Measurements from ENCODE around the gene ABHD2. TPM values are rescaled to one million over a fixed set of nuclear protein-coding genes. Genes with fewer than 3 reads are reported as not detected.

Gene ABHD2
- total RNA-seq, 1 experiment from 2014 or later = 148 TPM

DNA sequence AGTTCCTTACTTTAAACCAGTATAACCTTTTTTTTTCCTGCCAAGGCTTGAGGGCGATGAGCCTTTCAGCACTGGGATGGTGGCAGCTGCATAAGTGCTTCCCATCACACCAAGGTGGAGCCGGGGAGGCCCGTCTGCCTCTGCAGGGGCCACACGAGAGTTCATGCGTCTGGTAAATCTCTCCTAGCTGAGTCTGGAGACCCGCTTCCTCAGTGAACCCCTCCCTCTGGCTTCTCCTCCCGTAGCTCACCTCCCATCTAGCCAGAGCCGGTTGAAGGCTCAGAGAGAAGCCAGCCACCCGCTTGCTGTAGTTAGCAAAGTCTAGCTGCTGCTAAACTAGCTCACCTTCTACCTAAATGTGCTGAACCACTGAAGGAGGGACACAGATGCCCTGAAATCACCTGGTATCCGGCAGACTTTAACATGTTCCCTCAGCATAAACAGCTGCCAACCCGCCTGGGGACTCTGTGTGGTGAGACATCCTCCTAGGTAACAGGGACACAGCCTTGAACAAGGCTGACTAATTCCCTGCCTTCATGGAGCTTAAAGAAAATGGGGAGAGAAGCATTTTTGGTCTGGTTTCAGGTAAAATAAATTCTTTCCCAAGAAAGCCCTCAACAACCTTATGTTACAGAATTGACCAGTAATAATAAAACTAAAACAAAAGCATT is 90.2 kb downstream of the ABHD2 start:
- ChIA-PET CTCF (interaction anchor here (0.6 to 1.3 kb wide), 4 partner anchors 17 to 285 kb away, joined by 4 to 6 read pairs (median 5); no protein-coding TSS in a partner anchor), POLR2A (ENCODE audit: unreplicated experiment) (no interaction called here)
- BruUV-seq (replicated peaks) = no TSS peak
- Histone ChIP-seq H3K4me2 (no peak overlapping the region), H3F3A (ENCODE audit: insufficient read depth, low read depth) (peaks cover 5% of the 10 kb centered on the region; the same call in 1 of the 2 replicates), H3K4me3 (no peak overlapping the region), H3K9me2 (ENCODE audit: insufficient read depth) (no peaks in the 10 kb centered on the region), H2AFZ (no peak overlapping the region), H3K27ac (no peak overlapping the region), H3K4me1 (replicated peaks; ENCODE audit: insufficient read depth) (no peaks in the 10 kb centered on the region), H3K9me3 (ENCODE audit: insufficient read depth, low read depth) (no peaks in the 10 kb centered on the region), H3K36me3 (ENCODE audit: low read depth) (no peaks in the 10 kb centered on the region), H3K27me3 (ENCODE audit: insufficient read depth, low read depth) (no peaks in the 10 kb centered on the region), H4K20me1 (ENCODE audit: insufficient read depth) (no peaks in the 10 kb centered on the region), H3K79me2 (ENCODE audit: low read depth) (no peaks in the 10 kb centered on the region)
- no peak for TF ChIP-seq EZH2 (IDR thresholded peaks at IDR 0.05; ENCODE audit: low read depth)
- no peak for TF ChIP-seq CTCF (conservative IDR thresholded peaks at IDR 0.05)
- DNase-seq = no peak
- intact Hi-C loops (cut with micrococcal nuclease; ENCODE audit: unreplicated experiment) = no loop called here

- H3K9me3 ChIP-seq (ENCODE audit: insufficient read depth, low read depth) = no peaks in the 10 kb centered on the region
- ChIA-PET POLR2A (ENCODE audit: unreplicated experiment) (no interaction called here), CTCF (no interaction called here)
- BruUV-seq (replicated peaks) = no TSS peak
- no peaks in the 10 kb centered on the region for H3K9me2 ChIP-seq (ENCODE audit: insufficient read depth)
- DNase-seq = no peak
- intact Hi-C loops (cut with micrococcal nuclease; ENCODE audit: unreplicated experiment) = no loop called here
- no peaks in the 10 kb centered on the region for H3K79me2 ChIP-seq (ENCODE audit: low read depth)
- no peaks in the 10 kb centered on the region for H3K36me3 ChIP-seq (ENCODE audit: low read depth)
- H3K4me3 ChIP-seq = no peak overlapping the region
- H4K20me1 ChIP-seq (ENCODE audit: insufficient read depth) = no peaks in the 10 kb centered on the region
- H2AFZ ChIP-seq = no peak overlapping the region
- TF ChIP-seq EZH2 (IDR thresholded peaks at IDR 0.05; ENCODE audit: low read depth) (no peak), CTCF (conservative IDR thresholded peaks at IDR 0.05) (no peak)
- peaks cover 5% of the 10 kb centered on the region; the same call in 1 of the 2 replicates for H3F3A ChIP-seq (ENCODE audit: insufficient read depth, low read depth)
- H3K4me2 ChIP-seq = no peak overlapping the region
- no peaks in the 10 kb centered on the region for H3K27me3 ChIP-seq (ENCODE audit: insufficient read depth, low read depth)
- no peaks in the 10 kb centered on the region for H3K4me1 ChIP-seq (replicated peaks; ENCODE audit: insufficient read depth)
- no peak overlapping the region for H3K27ac ChIP-seq
These were observed 92.0 kb downstream of the ABHD2 start for GRCh38 chr15:89179966-89180875.

- H2AFZ ChIP-seq = no peak overlapping the region
- TF ChIP-seq CTCF (conservative IDR thresholded peaks at IDR 0.05) (no peak), EZH2 (IDR thresholded peaks at IDR 0.05; ENCODE audit: low read depth) (no peak)
- no peaks in the 10 kb centered on the region for H3K36me3 ChIP-seq (ENCODE audit: low read depth)
- no peaks in the 10 kb centered on the region for H3F3A ChIP-seq (ENCODE audit: insufficient read depth, low read depth)
- no peaks in the 10 kb centered on the region for H3K79me2 ChIP-seq (ENCODE audit: low read depth)
- ChIA-PET CTCF (no interaction called here), POLR2A (ENCODE audit: unreplicated experiment) (no interaction called here)
- no peak for DNase-seq
- H4K20me1 ChIP-seq (ENCODE audit: insufficient read depth) = no peaks in the 10 kb centered on the region
- H3K4me1 ChIP-seq (replicated peaks; ENCODE audit: insufficient read depth) = no peaks in the 10 kb centered on the region
- H3K4me3 ChIP-seq = no peak overlapping the region
- H3K27ac ChIP-seq = no peak overlapping the region
- BruUV-seq (replicated peaks) = no TSS peak
- H3K9me2 ChIP-seq (ENCODE audit: insufficient read depth) = no peaks in the 10 kb centered on the region
- intact Hi-C loops (cut with micrococcal nuclease; ENCODE audit: unreplicated experiment) = no loop called here
- H3K9me3 ChIP-seq (ENCODE audit: insufficient read depth, low read depth) = no peaks in the 10 kb centered on the region
- no peaks in the 10 kb centered on the region for H3K27me3 ChIP-seq (ENCODE audit: insufficient read depth, low read depth)
- H3K4me2 ChIP-seq = no peak overlapping the region
These were observed 96.1 kb downstream of the ABHD2 start for GRCh38 chr15:89184357-89184756.
